ENCODE measurements around the gene DENND6A. TPM values are rescaled to one million over a fixed set of nuclear protein-coding genes. Genes with fewer than 3 reads are reported as not detected.

Gene DENND6A
- total and polyA plus RNA-seq, 2 of the 13 experiments (the other 11 are each of a cell fraction or from before 2014, with no cell fraction given), result 9.4 to 11.1 TPM

DNA sequence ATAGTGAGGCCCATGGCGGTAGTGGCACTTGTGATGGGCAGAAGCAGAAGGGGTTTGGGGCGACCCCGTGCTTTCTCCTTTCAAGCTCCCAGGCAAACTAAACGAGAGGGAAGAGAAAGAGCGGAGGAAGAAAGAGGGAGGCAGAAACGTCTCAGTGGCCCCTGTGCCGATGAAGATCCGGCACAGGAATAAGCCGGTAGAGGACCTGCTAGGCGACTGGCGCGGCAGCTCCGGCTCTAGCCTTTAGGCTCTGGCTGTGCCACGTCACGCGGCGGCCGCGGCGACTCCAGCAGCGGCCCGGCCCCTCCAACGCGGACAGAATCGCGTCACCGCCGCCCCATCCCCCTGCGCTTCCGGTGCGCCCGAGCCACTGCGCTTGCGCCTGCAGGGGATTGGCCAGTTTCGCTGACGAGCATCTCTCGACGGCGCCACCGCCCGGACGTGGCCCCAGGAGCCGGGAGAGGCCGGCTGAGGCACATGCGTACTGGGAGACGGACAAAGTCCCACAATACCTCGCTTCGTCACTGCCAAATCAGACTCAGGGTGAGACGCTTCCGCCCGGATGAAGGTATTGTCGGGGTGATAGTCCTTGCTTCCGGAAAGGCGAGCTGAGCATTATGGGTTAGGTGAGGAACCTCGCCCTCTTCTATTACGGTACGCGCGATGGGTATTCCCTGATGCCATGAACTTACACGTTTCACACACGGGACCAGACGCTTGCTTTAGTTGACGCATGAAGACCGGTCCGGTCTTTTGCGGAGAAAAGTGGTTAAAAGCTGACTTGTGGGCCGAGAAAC lies 95.6 kb downstream of the DENND6A start, which contains the start of gene ARF4 (continued):
- TF ChIP-seq, protein P1, sequence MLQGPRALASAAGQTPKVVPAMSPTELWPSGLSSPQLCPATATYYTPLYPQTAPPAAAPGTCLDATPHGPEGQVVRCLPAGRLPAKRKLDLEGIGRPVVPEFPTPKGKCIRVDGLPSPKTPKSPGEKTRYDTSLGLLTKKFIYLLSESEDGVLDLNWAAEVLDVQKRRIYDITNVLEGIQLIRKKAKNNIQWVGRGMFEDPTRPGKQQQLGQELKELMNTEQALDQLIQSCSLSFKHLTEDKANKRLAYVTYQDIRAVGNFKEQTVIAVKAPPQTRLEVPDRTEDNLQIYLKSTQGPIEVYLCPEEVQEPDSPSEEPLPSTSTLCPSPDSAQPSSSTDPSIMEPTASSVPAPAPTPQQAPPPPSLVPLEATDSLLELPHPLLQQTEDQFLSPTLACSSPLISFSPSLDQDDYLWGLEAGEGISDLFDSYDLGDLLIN (CRISPR knock-in tag; IDR thresholded peaks at IDR 0.05; ENCODE audit: borderline replicate concordance), result no peak
- TF ChIP-seq ZBTB3 (CRISPR knock-in tag; IDR thresholded peaks at IDR 0.05; ENCODE audit: borderline replicate concordance, low read depth), result peak; percentile 76; the same call in 1 of the 2 replicates
- TF ChIP-seq SETDB1 (CRISPR knock-in tag; IDR thresholded peaks at IDR 0.05; ENCODE audit: borderline replicate concordance), result no peak
- TF ChIP-seq ZNF263 (CRISPR knock-in tag; IDR thresholded peaks at IDR 0.05), result no peak
- peak; percentile 65 for TF ChIP-seq KAT7 (CRISPR knock-in tag; IDR thresholded peaks at IDR 0.05; ENCODE audit: borderline replicate concordance)
- TF ChIP-seq ZSCAN31 (CRISPR knock-in tag; IDR thresholded peaks at IDR 0.05; ENCODE audit: low read depth), result 0 out of 2 replicates have a peak, but pooled peaks have one; percentile 28
- peak; percentile 26; the same call in 2 of the 3 replicates for TF ChIP-seq MXI1 (IDR thresholded peaks at IDR 0.05; ENCODE audit: borderline replicate concordance, low read depth, low read length)
- TF ChIP-seq ZNF33B (CRISPR knock-in tag; IDR thresholded peaks at IDR 0.05), result no peak
- no peak for TF ChIP-seq ZNF570 (CRISPR knock-in tag; IDR thresholded peaks at IDR 0.05; ENCODE audit: borderline replicate concordance)
- peak; percentile 85 for TF ChIP-seq ATF7-NPFF (CRISPR knock-in tag; IDR thresholded peaks at IDR 0.05; ENCODE audit: low read depth)
- no peak for TF ChIP-seq CENPX (CRISPR knock-in tag; IDR thresholded peaks at IDR 0.05)
- peak; percentile 99 for TF ChIP-seq CREB1 (IDR thresholded peaks at IDR 0.05)
- peak; percentile 97 for TF ChIP-seq CREB1 (CRISPR knock-in tag; IDR thresholded peaks at IDR 0.05)
- no peak for TF ChIP-seq HDAC6 (IDR thresholded peaks at IDR 0.05; ENCODE audit: low read depth, low read length)
- TF ChIP-seq ATRX (CRISPR knock-in tag; IDR thresholded peaks at IDR 0.05; ENCODE audit: borderline replicate concordance), result no peak
- peak; percentile 68; the same call in 1 of the 2 replicates for TF ChIP-seq ESRRA (CRISPR knock-in tag; IDR thresholded peaks at IDR 0.05; ENCODE audit: low read depth)
- no peak for TF ChIP-seq ONECUT2 (CRISPR knock-in tag; IDR thresholded peaks at IDR 0.05)
- peak; percentile 77 for TF ChIP-seq ZNF232 (CRISPR knock-in tag; IDR thresholded peaks at IDR 0.05; ENCODE audit: borderline replicate concordance)
- TF ChIP-seq, protein P2, sequence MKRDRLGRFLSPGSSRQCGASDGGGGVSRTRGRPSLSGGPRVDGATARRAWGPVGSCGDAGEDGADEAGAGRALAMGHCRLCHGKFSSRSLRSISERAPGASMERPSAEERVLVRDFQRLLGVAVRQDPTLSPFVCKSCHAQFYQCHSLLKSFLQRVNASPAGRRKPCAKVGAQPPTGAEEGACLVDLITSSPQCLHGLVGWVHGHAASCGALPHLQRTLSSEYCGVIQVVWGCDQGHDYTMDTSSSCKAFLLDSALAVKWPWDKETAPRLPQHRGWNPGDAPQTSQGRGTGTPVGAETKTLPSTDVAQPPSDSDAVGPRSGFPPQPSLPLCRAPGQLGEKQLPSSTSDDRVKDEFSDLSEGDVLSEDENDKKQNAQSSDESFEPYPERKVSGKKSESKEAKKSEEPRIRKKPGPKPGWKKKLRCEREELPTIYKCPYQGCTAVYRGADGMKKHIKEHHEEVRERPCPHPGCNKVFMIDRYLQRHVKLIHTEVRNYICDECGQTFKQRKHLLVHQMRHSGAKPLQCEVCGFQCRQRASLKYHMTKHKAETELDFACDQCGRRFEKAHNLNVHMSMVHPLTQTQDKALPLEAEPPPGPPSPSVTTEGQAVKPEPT (CRISPR knock-in tag; IDR thresholded peaks at IDR 0.05; ENCODE audit: low read depth), result no peak
- peak; percentile 66; the same call in 1 of the 2 replicates for TF ChIP-seq RNF2 (conservative IDR thresholded peaks at IDR 0.05; ENCODE audit: low read depth)
- no peak for TF ChIP-seq SMYD3 (CRISPR knock-in tag; IDR thresholded peaks at IDR 0.05)
- TF ChIP-seq, protein P3, sequence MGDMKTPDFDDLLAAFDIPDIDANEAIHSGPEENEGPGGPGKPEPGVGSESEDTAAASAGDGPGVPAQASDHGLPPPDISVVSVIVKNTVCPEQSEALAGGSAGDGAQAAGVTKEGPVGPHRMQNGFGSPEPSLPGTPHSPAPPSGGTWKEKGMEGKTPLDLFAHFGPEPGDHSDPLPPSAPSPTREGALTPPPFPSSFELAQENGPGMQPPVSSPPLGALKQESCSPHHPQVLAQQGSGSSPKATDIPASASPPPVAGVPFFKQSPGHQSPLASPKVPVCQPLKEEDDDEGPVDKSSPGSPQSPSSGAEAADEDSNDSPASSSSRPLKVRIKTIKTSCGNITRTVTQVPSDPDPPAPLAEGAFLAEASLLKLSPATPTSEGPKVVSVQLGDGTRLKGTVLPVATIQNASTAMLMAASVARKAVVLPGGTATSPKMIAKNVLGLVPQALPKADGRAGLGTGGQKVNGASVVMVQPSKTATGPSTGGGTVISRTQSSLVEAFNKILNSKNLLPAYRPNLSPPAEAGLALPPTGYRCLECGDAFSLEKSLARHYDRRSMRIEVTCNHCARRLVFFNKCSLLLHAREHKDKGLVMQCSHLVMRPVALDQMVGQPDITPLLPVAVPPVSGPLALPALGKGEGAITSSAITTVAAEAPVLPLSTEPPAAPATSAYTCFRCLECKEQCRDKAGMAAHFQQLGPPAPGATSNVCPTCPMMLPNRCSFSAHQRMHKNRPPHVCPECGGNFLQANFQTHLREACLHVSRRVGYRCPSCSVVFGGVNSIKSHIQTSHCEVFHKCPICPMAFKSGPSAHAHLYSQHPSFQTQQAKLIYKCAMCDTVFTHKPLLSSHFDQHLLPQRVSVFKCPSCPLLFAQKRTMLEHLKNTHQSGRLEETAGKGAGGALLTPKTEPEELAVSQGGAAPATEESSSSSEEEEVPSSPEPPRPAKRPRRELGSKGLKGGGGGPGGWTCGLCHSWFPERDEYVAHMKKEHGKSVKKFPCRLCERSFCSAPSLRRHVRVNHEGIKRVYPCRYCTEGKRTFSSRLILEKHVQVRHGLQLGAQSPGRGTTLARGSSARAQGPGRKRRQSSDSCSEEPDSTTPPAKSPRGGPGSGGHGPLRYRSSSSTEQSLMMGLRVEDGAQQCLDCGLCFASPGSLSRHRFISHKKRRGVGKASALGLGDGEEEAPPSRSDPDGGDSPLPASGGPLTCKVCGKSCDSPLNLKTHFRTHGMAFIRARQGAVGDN (CRISPR knock-in tag; IDR thresholded peaks at IDR 0.05), result peak; percentile 93
- TF ChIP-seq PCBP2 (optimal IDR thresholded peaks at IDR 0.05; ENCODE audit: low read depth, low read length, poor library complexity, severe bottlenecking), result no peak
